G401 (cell line): Measurements from ENCODE around the gene ERCC5. TPM values are rescaled to one million over a fixed set of nuclear protein-coding genes. Genes with fewer than 3 reads are reported as not detected.

Experiments
- DNase-seq: peaks from one replicate; pipeline ENCODE4 v3.0.0-alpha.2; 2015; ENCODE audit warnings: low spot score
- in situ Hi-C: cut with HindIII; loops from 2 replicates; pipeline ENCODE4 v1.10.0; 2016; ENCODE audit warnings: low sequenced_read_pairs, mixed read lengths
- total RNA-seq: library from RNA; depleted of rRNA; stranded (reverse); fragments of >200 nt; shearing (Covaris generic); gene quantifications from 2 replicates; pipeline ENCODE4 v1.2.3, GENCODE V29; 2014; rRNA removed

Gene ERCC5
- 15.9 and 50.2 TPM in 2 replicates for total RNA-seq

DNA sequence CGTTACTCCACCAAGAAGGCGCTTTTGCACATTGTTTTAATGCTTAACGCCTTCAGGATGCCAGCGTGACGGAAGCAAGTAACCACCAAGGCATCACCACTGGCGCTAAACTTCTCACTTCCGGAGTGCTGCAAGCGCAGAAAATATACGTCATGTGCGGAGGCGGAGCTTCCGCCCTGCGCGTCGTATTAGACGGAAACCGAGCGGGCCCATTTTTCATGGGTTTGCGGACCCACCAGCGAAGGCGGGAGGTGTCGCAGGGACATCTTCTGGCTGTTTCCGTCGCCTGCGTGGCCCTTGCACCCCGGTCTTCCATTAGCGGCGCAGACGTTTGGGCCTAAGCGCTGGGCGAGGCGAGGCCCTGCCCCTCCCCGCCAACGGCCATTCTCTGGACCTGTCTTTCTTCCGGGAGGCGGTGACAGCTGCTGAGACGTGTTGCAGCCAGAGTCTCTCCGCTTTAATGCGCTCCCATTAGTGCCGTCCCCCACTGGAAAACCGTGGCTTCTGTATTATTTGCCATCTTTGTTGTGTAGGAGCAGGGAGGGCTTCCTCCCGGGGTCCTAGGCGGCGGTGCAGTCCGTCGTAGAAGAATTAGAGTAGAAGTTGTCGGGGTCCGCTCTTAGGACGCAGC lies at the start of gene ERCC5:
TSS of gene ERCC5 (plus strand) at position 403 of the 631 bp plus-strand sequence. CDS start 235 bp downstream, outside the sequence.
- in situ Hi-C loops: no loop called here

DNA sequence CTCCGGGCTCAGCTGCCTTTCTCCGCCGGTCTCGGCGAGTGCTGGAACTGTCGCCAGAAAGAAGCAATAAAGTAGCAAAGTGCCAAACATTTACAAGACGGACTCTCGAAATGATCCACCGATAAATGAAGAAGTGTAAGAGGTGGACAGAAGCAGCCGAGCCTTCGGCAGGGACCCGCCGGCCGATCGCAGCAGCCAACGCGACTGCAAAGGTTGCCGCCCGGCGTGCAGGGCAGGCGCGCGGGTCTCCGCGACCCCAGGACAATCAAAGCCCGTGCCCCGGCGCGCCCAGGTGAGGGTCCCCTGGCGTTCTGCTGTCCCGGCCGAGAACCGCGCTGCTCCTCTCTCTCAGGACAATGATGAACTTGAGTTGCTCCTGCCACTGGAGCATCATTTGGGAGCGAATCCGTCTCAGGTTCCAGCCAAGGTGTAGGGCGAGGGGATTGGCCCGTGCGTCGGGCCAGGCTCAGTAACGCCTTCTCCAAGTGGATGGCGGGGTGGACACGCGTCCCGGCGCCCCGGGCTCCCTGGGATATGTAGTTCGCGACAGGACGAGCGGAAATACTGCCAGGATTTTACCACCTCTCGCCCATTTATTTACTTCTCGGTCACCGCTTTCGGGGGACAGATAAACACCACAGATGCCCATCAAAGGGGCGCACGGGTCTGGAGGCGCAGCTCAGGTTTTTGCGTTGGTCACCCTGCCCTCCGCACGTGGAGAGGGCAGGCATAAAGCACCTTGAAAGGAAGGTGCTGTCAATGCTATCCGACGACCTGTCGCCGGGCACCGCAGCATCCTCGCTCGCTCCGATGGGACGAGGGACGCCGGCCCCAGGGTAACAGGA lies 47.0 kb upstream of the ERCC5 start, which contains the start of the genes BIVM and POGLUT2:
TSS of gene BIVM (plus strand) at position 539 of the 845 bp plus-strand sequence. CDS start 8,149 bp downstream, outside the sequence.
TSS of gene POGLUT2 (minus strand) at position 396 of the 845 bp plus-strand sequence. CDS start at position 90, 306 bp downstream.
- in situ Hi-C loops: no loop called here
- DNase-seq: peak; percentile 96

More for the DNA sequence above, at the start of gene ERCC5:
- peak; percentile 94 for DNase-seq

DNA sequence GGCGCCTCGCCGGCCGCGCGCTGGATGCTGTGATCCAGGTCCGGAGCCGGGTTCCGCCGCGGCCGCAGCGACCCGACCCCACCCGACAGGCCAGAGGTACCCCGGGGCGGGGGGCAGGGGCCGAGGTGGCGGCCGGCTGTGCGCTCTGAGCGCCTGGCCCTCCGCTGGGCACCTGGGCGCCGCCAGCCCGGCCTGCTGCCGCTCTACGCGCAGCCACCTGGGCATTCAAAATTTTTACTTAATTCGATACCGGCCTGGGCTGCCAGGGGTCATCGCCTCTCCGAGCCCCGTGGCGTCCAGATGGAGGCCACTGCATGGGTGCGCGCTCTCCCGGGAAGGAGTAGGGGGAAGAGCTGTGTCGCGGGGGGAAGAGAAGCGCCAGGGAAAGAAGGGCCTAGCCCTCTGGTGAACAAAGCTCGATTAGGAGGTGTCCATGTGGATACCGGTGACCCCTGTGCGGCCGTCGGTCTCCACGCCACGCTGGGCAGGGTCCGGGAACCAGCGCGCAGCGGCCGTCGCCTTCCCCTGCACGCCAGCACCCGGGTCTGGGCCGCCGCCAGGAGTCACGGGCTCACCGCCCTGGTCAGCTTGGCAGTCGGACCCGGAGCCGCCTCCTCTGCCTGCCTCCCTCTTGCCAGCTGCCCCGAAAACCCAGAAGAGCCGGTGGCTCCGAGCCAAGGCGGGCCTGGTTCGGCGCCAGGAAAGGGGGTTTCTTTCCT lies 46.2 kb upstream of the ERCC5 start:
- DNase-seq: peak; percentile 48
- in situ Hi-C loops: no loop called here

GRCh38 chr13:102800145-102801041 lies 45.4 kb upstream of the ERCC5 start:
- in situ Hi-C loops: no loop called here
- DNase-seq: peak; percentile 68

DNA sequence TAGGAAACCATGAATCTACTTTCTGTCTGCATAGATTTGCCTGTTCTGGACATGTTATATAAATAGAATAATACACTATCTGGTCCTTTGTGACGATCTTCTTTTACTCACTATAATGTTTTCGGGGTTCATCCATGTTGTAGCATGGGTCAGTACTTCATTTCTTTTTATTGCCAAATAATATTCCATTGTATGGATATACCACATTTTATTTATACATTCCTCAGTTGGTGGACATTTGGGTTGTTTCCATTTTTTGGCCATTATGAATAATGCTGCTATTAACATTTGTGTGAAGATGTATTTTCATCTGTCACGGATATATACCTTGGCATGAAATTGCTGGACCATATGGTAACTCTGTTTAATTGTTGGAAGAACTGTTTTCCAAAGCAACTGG lies 40.2 kb upstream of the ERCC5 start:
- DNase-seq: no peak
- in situ Hi-C loops: no loop called here

DNA sequence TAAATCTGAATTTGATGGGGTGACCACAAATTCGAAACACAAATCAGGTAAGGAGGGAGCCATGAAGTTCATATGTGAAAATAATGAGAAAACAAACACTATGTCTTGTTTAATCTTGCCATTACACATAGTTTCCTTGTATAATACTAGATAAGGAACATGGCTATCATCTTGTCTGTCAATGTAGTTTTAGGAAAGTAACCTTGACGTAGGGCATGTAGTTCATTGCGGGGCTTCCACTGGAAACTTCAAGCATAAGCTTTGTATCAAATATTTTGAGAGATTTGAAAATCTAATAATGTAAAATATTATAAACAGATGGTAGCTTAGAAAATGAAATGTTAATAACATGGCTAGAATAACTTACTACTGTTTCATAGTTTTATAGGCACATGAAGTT lies 38.1 kb upstream of the ERCC5 start:
- in situ Hi-C loops: no loop called here
- no peak for DNase-seq

- in situ Hi-C loops: no loop called here
- no peak for DNase-seq
Measured at GRCh38 chr13:102812611-102813287, 33.1 kb upstream of the ERCC5 start.

DNA sequence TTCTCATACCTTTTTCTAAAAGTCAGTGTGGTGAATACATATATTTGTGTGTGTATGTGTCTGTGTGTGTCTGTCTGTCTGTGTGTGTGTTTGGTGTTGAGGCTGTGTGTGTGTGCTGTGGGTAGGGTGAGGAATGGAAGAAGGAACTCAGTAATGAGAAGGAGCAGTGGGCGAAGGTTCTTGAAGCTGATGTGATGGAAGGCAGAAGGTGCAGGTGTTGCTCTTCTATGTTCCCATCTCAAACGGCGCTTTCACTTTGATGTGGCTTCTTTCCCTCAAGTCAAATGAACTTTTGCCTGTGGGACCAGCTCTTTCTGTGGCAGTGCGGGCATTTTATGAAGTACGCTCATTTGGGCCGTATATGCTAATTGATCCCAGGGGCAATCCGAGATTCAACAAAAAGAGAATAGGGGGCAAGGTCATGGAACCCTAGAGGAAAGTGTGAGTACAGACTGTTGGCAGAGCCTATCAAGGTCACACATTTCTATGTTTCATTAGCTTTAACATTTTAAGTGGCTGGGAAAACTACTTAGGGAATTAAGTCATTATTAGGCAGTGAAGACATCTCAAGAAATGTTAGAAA lies 31.7 kb upstream of the ERCC5 start:
- in situ Hi-C loops: no loop called here
- no peak for DNase-seq

DNA sequence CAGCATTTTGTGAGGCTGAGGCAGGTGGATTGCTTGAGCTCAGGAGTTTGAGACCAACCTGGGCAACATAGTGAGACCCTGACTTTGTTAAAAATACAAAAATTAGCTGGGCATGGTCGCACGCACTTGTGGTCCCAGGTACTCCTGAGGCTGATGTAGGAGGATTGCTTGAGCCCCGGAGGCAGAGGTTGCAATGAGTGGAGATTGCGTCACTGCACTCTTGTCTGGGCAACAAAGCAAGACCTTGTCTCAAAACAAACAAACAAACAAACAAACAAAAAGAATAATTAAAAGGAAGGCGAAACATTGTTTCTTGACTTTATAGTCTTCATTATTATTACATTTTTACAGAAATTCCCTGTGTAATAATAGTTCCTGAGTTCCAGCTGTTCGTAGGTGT lies 31.0 kb upstream of the ERCC5 start:
- in situ Hi-C loops: no loop called here
- DNase-seq: no peak

DNA sequence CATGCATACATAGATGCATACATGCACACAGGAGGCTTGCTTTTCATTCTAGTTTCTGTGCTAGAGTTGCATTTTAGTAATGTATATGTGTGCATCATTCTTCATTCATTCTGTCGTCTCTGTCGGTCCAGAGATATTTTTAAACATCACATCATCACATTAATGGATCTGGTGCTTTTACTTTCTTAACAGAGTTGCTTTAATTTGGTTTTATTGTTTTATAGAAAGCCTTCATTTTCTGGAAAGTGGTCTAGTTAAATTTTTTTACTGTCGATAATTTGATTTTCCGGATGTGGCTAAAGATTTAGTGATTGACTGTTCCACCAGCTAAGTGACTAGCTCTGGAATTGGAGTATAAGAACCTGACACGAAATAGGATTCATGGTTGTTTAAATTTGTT lies 30.0 kb upstream of the ERCC5 start:
- in situ Hi-C loops: no loop called here
- DNase-seq: no peak

GRCh38 chr13:102816708-102817107 lies 29.1 kb upstream of the ERCC5 start:
- DNase-seq: no peak
- in situ Hi-C loops: no loop called here

- no peak for DNase-seq
- in situ Hi-C loops: no loop called here
Measured at GRCh38 chr13:102817241-102817640, 28.6 kb upstream of the ERCC5 start.

DNA sequence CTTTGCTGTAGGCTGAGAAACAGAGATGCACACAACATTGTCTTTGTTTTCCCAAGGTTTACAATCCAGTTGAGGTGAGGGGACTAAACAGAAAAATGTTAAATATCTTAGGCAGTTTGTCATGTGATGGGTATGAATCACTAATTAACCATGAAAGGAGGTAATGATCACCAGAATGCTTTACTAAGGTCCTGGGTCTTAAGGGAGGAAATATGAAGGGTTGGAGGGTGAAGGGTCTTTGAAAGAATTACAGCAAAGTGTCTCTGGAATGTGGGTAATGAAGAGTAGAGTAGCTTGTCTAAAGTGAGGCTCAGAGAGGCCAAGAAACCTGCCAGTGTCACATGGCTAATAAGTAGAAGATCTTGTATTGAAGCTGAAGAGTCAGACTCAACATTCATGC lies 27.9 kb upstream of the ERCC5 start:
- in situ Hi-C loops: no loop called here
- no peak for DNase-seq

- in situ Hi-C loops: no loop called here
- no peak for DNase-seq
Measured at GRCh38 chr13:102825400-102825799, 20.4 kb upstream of the ERCC5 start.

DNA sequence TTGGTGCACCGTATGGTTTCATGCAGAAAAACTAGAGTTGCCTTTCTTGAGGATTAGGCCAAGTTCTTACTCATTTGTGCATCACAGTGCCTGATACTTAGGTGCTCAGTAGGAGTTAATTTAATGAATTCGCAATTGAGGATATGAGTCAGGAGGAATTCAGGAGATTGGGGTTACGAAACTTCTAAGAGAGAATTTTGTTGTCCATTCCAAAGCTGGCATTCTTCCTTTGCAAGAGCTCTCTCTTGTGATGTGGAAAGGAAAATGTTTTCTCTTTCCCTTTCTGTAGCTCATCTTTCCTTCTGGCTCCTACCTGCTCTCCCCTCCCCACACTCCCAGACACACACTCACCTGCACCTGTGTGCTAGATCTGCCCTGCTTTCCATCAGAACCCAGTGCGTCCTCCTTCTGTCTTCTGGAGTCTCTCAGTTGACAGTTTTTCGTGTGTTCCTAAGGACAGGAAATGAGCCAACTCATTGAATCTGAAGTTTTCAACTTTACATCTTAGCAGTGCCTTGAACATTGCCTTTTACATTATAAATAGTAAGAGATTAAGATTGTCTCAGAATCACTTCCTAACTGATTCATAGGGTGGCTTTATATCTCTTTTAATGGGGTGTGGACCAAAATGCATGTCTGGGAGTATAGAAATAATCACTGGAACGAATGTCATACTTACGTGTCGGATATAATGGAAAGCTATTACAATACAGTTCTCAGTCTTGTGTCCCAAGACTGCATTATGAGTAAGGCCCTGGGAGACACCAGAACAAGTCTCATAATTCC lies 19.7 kb upstream of the ERCC5 start:
- DNase-seq: no peak
- in situ Hi-C loops: no loop called here

DNA sequence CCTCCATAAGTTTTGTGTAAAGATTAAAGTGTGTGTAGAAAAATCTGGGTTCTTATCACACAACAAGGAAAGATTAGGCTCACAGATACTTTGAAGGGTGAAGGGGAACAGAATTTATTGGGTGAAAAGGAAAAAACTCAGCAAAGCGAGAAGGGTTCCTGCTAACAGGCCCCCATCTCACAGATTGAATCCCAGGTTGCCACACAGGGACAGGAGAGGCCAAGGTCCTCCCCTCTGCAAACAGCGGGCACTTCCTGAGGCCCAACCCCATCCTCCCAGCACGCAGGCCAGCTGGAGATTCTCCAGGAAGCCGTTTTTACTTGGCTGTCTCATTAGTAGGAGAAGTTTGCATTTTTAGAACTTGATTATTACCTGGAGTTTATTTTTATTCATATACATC lies 15.2 kb upstream of the ERCC5 start:
- no peak for DNase-seq
- in situ Hi-C loops: no loop called here

GRCh38 chr13:102836471-102836870 lies 9.4 kb upstream of the ERCC5 start:
- in situ Hi-C loops: no loop called here
- DNase-seq: no peak
